ENCODE results near the gene CCDC174. TPM values are rescaled to one million over a fixed set of nuclear protein-coding genes. Genes with fewer than 3 reads are reported as not detected.

The CCDC174 gene
- polyA plus RNA-seq, 1 donor from 2014 or later, result 38.8 TPM

- Mint-ChIP-seq H3K27ac (no peak overlapping the region), H3K9me3 (peaks cover 1 to 7% (median 2%) of the 10 kb centered on the region in 3 donors), H3K36me3 (peaks cover 4% of the 10 kb centered on the region), H3K4me1 (peaks cover 22 to 24% (median 24%) of the 10 kb centered on the region in 3 donors), H3K4me3 (peak overlapping the region in 1 of 4 donors; percentile 41), H3K27me3 (peaks cover 12% of the 10 kb centered on the region)
These were observed 37.9 kb downstream of the CCDC174 start for GRCh38 chr3:14689247-14689980.

DNA sequence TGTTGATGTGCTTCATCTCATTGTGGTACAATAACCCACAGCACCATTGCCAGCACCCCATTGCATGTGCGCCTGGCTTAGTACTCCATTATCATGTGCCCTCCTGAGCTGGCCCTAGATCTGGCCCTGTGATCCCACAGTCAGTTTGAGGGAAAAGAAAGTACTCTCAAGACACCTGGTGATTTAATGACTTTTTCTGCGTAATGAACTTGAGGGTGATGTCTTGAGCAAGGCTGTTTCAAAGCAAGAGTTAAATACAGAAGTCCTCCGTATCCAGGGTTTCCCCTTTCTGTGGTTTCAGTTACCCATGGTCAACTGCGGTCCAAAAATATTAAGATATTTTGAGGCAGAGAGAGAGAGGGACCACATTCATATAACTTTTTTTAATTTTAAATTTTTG, 39.7 kb downstream of the CCDC174 start:
- Mint-ChIP-seq H3K9me3 (peaks cover 1 to 7% (median 2%) of the 10 kb centered on the region in 3 donors), H3K4me1 (peaks cover 21 to 24% (median 22%) of the 10 kb centered on the region in 3 donors), H3K36me3 (peaks cover 2% of the 10 kb centered on the region), H3K27me3 (peaks cover 12% of the 10 kb centered on the region), H3K27ac (peak overlapping the region in 1 of 3 donors; percentile 44), H3K4me3 (no peak overlapping the region)

- Mint-ChIP-seq H3K4me3 (no peak overlapping the region), H3K27me3 (peaks cover 12% of the 10 kb centered on the region), H3K27ac (no peak overlapping the region), H3K4me1 (peaks cover 21 to 24% (median 22%) of the 10 kb centered on the region in 3 donors), H3K36me3 (peaks cover 2% of the 10 kb centered on the region), H3K9me3 (peaks cover 1 to 7% (median 2%) of the 10 kb centered on the region in 3 donors)
These were observed 40.2 kb downstream of the CCDC174 start for GRCh38 chr3:14691719-14692118.

DNA sequence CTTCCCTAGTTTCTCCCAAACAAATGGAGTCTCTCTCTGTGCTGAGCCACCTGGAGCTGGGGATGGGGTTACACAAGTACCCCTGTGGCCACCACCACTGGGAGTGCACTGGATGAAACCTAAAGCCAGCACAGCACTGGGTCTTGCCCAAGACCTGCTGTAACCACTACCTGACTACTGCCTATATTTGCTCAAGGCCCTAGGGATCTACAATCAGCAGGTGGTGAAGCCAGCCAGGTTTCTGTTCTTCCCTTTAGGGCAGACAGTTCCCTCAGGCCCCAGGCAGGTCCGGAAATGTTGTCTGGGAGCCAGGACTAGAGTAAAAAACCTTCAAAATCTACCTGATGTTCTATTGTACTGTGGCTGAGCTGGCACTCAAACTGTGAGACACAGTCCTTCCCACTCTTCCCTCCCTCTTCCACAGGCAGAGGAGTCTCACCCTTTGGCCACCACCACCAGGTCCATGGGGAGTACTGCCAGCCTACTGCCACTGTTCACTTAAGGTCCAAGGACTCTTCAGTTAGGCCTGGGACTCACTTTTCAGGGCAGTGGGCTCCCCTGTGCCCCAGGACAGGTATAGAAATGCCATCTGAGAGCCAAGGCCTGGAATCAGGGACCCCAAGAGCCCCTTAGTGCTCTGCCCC, 47.2 kb downstream of the CCDC174 start:
- Mint-ChIP-seq H3K27ac (no peak overlapping the region), H3K36me3 (peaks cover 3% of the 10 kb centered on the region), H3K4me3 (no peak overlapping the region), H3K27me3 (no peaks in the 10 kb centered on the region), H3K4me1 (no peaks in the 10 kb centered on the region), H3K9me3 (peaks cover 0 to 4% (median 0%) of the 10 kb centered on the region in 3 donors)

DNA sequence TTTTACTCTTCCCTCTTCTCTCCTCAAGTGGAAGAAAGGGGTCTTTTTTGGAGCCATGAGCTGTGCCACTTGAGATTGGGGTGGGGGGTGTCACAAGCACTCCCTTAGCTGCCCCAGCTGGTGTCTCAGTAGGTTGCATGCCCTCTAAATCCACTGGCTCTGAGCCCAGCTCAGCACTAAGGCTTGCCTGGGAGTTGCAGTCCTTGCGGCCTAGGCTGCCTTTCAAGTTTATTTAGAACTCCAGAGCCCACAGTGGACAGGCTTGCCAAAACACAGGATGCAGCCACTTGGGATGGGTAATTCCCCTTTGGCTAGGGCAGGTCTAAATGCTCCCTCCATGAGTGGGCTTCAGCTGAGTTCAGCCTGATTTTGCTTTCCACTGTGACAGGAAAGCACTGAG, 48.1 kb downstream of the CCDC174 start:
- Mint-ChIP-seq H3K4me1 (no peaks in the 10 kb centered on the region), H3K4me3 (no peak overlapping the region), H3K9me3 (peaks cover 0 to 4% (median 0%) of the 10 kb centered on the region in 3 donors), H3K27me3 (no peaks in the 10 kb centered on the region), H3K27ac (no peak overlapping the region), H3K36me3 (peaks cover 3% of the 10 kb centered on the region)

DNA sequence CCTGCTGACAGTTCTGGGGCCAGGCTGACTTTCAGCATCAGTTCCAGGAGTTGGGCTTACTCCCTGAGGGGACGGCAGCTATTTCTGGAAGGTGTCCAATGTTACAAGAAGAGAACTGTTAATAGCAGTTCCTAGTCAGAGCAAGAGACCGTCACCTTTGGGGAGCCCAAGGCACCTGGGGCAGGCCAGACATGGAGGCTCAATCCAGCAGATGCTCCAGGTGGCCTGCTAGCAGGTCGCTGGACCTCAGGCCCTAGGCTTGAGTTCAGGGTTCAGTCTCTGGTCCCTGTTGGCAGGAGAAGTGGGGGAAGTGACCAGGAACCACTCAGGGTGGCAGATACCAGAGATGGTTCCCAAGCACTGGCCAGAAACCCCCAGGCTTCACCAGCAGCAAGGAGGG, 49.3 kb downstream of the CCDC174 start:
- Mint-ChIP-seq H3K9me3 (peaks cover 0 to 4% (median 0%) of the 10 kb centered on the region in 3 donors), H3K4me3 (no peak overlapping the region), H3K36me3 (peaks cover 3% of the 10 kb centered on the region), H3K27me3 (no peaks in the 10 kb centered on the region), H3K27ac (no peak overlapping the region), H3K4me1 (no peaks in the 10 kb centered on the region)

DNA sequence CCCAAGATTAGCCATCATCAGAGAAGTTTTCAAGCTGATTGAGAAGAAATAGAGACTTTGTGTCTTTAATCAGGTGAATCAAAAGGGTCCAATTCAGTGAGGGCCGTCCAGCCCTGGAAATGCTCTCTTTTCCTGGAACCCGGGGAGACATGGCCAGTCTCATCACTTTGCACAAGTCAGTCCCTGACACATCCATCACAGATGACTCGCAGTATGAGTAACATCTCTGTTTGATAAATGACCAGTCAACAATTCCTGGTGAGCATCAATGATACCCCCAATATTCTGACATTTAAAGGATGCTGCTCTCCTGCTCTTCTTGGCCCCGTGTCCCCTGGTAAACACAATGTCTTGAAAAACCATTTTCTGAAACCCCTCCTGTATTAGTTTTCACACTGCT, 50.1 kb downstream of the CCDC174 start:
- H3K36me3 Mint-ChIP-seq, result peaks cover 3% of the 10 kb centered on the region
- H3K9me3 Mint-ChIP-seq, result peaks cover 0 to 4% (median 0%) of the 10 kb centered on the region in 3 donors
- H3K4me1 Mint-ChIP-seq, result no peaks in the 10 kb centered on the region
- no peak overlapping the region for H3K4me3 Mint-ChIP-seq
- H3K27me3 Mint-ChIP-seq, result no peaks in the 10 kb centered on the region
- H3K27ac Mint-ChIP-seq, result no peak overlapping the region

GRCh38 chr3:14703128-14703750, 51.7 kb downstream of the CCDC174 start:
- peaks cover 0 to 1% (median 0%) of the 10 kb centered on the region in 3 donors for H3K9me3 Mint-ChIP-seq
- H3K27ac Mint-ChIP-seq, result no peak overlapping the region
- H3K36me3 Mint-ChIP-seq, result peaks cover 3% of the 10 kb centered on the region
- no peaks in the 10 kb centered on the region for H3K4me1 Mint-ChIP-seq
- H3K4me3 Mint-ChIP-seq, result no peak overlapping the region
- no peaks in the 10 kb centered on the region for H3K27me3 Mint-ChIP-seq

DNA sequence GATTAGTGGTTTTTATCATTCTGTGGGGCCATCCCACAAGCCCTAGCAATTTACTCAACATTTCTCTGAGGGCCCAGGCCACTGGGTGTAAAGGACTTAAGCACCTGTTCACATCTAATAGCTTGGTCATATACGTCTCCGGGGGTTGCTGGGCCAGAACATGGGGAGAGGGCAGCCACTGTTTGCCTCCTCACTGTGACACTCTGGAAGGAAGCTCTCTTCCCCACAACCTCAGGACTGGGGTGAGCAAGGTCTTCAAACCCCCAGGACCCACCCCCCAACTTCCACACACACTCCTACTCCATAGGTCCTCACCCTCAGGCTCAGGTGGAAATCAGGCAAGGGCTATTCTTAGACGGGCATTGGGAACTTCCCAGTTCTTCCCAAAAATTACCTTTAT, 52.2 kb downstream of the CCDC174 start:
- H3K27me3 Mint-ChIP-seq, result no peaks in the 10 kb centered on the region
- no peaks in the 10 kb centered on the region for H3K9me3 Mint-ChIP-seq
- H3K27ac Mint-ChIP-seq, result no peak overlapping the region
- no peaks in the 10 kb centered on the region for H3K4me1 Mint-ChIP-seq
- peaks cover 3% of the 10 kb centered on the region for H3K36me3 Mint-ChIP-seq
- no peak overlapping the region for H3K4me3 Mint-ChIP-seq

DNA sequence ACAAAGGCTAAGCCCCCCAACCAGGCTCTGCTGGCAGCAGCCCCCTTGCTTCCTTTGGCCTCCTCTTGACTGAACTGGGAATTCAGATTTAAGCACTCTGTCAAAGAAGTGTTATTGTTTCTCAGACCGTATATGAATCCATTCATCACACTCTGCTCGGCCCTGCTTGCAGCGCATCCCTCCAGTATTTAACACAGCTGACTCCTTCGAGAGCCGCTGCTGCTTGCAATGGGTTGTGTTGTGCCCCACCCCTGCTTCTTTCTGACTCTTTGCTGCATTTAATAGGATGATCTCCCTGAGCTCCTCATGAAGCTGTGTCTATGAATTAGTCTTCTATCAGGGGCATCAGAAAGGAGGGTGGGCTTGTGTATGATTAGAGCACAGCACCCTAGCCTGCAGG, 54.5 kb downstream of the CCDC174 start:
- H3K27ac Mint-ChIP-seq, result no peak overlapping the region
- peaks cover 0 to 3% (median 0%) of the 10 kb centered on the region in 3 donors for H3K4me1 Mint-ChIP-seq
- H3K27me3 Mint-ChIP-seq, result no peaks in the 10 kb centered on the region
- no peak overlapping the region for H3K4me3 Mint-ChIP-seq
- peaks cover 0 to 6% (median 0%) of the 10 kb centered on the region in 3 donors for H3K9me3 Mint-ChIP-seq
- no peaks in the 10 kb centered on the region for H3K36me3 Mint-ChIP-seq

GRCh38 chr3:14716591-14716990, 65.0 kb downstream of the CCDC174 start:
- H3K27ac Mint-ChIP-seq, result no peak overlapping the region
- H3K4me1 Mint-ChIP-seq, result peaks cover 0 to 7% (median 4%) of the 10 kb centered on the region in 3 donors
- H3K4me3 Mint-ChIP-seq, result no peak overlapping the region
- no peaks in the 10 kb centered on the region for H3K36me3 Mint-ChIP-seq
- peaks cover 1% of the 10 kb centered on the region for H3K27me3 Mint-ChIP-seq
- peaks cover 4 to 20% (median 6%) of the 10 kb centered on the region in 3 donors for H3K9me3 Mint-ChIP-seq

DNA sequence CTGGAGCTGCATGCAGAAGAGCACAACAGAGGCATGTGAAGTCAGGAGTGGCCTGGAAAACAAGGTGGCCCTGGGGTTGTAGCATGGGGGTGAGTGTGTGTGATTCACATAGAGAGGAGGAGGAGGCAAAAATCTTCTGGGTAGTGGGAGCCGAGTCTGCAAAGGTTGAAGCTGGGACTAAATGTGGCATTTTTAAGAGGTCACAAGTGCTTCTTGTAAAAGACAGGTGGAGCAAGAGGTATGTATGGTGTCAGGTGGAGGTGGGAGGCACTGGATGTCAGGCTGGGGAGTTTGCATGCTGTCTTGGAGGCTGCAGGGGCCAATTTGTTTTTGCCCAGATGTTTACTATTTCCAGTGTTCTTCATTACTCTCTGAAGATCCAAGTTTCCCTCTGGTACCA, 65.7 kb downstream of the CCDC174 start:
- peak overlapping the region in 1 of 3 donors; percentile 22 for H3K27ac Mint-ChIP-seq
- H3K27me3 Mint-ChIP-seq, result peaks cover 1% of the 10 kb centered on the region
- peaks cover 4 to 15% (median 6%) of the 10 kb centered on the region in 3 donors for H3K9me3 Mint-ChIP-seq
- H3K36me3 Mint-ChIP-seq, result no peaks in the 10 kb centered on the region
- H3K4me1 Mint-ChIP-seq, result peaks cover 0 to 7% (median 4%) of the 10 kb centered on the region in 3 donors
- H3K4me3 Mint-ChIP-seq, result no peak overlapping the region

DNA sequence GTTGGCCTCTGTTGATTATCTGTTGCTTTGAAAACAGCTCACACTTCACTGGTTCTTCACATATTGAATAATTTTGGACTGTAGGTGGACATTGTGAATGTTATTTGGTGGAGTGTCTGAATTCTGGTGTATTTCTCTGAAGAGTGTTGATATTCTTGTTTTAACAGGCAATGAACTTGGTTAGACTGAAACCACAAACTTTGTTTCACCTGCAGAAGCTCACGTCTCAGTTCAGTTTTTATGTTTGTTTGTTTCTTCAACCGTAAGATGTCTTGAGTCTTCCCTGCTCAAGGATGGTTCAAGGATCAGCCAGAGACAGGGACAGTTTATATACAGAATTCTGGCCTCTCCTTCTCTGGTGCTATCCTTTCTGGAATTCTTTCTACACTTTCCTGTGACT, 67.0 kb downstream of the CCDC174 start:
- H3K9me3 Mint-ChIP-seq, result peaks cover 0 to 3% (median 2%) of the 10 kb centered on the region in 3 donors
- H3K27me3 Mint-ChIP-seq, result peaks cover 1% of the 10 kb centered on the region

DNA sequence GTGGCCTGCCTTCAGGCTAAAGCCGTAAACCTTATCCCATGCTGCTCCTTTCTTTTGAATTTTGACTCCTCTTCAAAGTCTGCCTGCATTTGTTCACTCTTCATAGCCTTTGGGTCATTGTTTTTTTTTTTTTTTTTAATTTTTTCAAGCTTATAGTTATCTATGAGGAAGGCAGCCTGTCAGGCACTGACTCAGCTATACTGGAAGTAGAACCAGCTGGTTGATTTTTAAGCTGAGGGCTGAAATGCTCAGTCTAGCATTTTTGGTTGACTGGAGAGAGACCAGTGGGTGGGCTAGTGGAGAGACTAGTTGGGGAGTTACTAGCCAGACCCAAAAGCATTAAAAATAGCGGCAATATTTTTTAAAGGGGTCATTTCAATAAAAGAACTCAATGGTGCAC, 67.4 kb downstream of the CCDC174 start:
- Mint-ChIP-seq H3K4me1 (peaks cover 0 to 7% (median 4%) of the 10 kb centered on the region in 3 donors), H3K27ac (peak overlapping the region in 1 of 3 donors; percentile 28), H3K4me3 (no peak overlapping the region)

More for the DNA sequence above, 67.0 kb downstream of the CCDC174 start:
- Mint-ChIP-seq H3K4me1 (peaks cover 0 to 7% (median 4%) of the 10 kb centered on the region in 3 donors), H3K27ac (no peak overlapping the region), H3K36me3 (no peaks in the 10 kb centered on the region), H3K4me3 (no peak overlapping the region)

More for the DNA sequence above, 67.4 kb downstream of the CCDC174 start:
- H3K27me3 Mint-ChIP-seq, result peaks cover 1% of the 10 kb centered on the region
- no peaks in the 10 kb centered on the region for H3K9me3 Mint-ChIP-seq
- H3K36me3 Mint-ChIP-seq, result no peaks in the 10 kb centered on the region
